Psoas muscle (tissue), 8 donors: ENCODE measurements around the gene CYP1B1. TPM values are rescaled to one million over a fixed set of nuclear protein-coding genes. Genes with fewer than 3 reads are reported as not detected.

ENCODE experiments used
- ATAC-seq, 4 donors: fragments of 200-7000 bp; cut with Tn5 transposase; one replicate each; pipeline ENCODE4 v1.9.1; 2020; ENCODE audit warnings: moderate library complexity in 3 of 4, mild to moderate bottlenecking in 2 of 4
- DNase-seq, 2 donors: peaks; one replicate each; pipeline ENCODE4 v3.0.0-alpha.2; 2020
- H3K27ac ChIP-seq: fragments of 200-600 bp; one replicate; pipeline ENCODE4 v1.8.0; 2022
- H3K27me3 ChIP-seq, 3 donors: fragments of 200-600 bp in 1 of 3; one replicate each; pipeline versions ENCODE4 v1.6.1 to v1.8.0; 2013 to 2022; ENCODE audit warnings: low read length in 2 of 3, mild to moderate bottlenecking in 2 of 3, moderate library complexity in 1 of 3; ENCODE audit not compliant: insufficient read depth in 3 of 3
- H3K36me3 ChIP-seq, 2 donors: fragments of 200-600 bp in 1 of 2; one replicate each; pipeline versions ENCODE4 v1.6.1 to v1.8.0; 2013 to 2022; ENCODE audit warnings: low read depth in 1 of 2, mild to moderate bottlenecking in 1 of 2, moderate library complexity in 1 of 2; ENCODE audit not compliant: insufficient read depth in 1 of 2
- H3K4me1 ChIP-seq: fragments of 200-600 bp; one replicate; pipeline ENCODE4 v1.8.0; 2022
- H3K4me3 ChIP-seq: fragments of 200-600 bp; one replicate; pipeline ENCODE4 v1.8.0; 2022; ENCODE audit warnings: mild to moderate bottlenecking
- H3K9me3 ChIP-seq: fragments of 200-600 bp; one replicate; pipeline ENCODE4 v1.8.0; 2022
- CTCF ChIP-seq: fragments of 200-600 bp; IDR thresholded peaks from one replicate; pipeline ENCODE4 v1.8.0; 2022; ENCODE audit warnings: antibody characterized with exemption
- WGBS, 3 donors: extraction: QIAGEN DNeasy Blood & Tissue Kit; methylation state at CpG; one replicate each; pipeline versions ENCODE4 v1.1.6 to v1.1.7; 2013; 5-methylcytosine and 5-hydroxymethylcytosine counted together
- intact Hi-C, 2 donors: fragments of 100-400 bp; cut with DNase I; formaldehyde crosslinking; loops; one replicate each; pipeline versions ENCODE4 v1.11.0 to v1.14.2; 2022
- polyA plus RNA-seq, 3 donors: library from polyadenylated mRNA; stranded (reverse); fragments of 200-250 nt; gene quantifications; one replicate each; pipeline ENCODE4 v1.2.3, GENCODE V29; 2013
- total RNA-seq, 4 donors: library from RNA; stranded (reverse); fragmentation: NEBNext Ultra II Directional in 2 of 4; extraction: Animal tissue kit (Norgen Biotek cat#: 25700) in 2 of 4; gene quantifications; one replicate each; pipeline versions ENCODE4 v1.2.1 to v1.2.4, GENCODE V29; 2021 to 2023
- donor health status: healthy with polysubstance abuse.
- donor health status: DM: no; HTN: no; CAD: no; lungs with moderate emphysema.
- donor health status: Bipolar disorder and iron deficiency.
- donor health status: healthy.
- donor health status: DM: yes; HTN: yes; CAD: no.
- donor health status: DM: no; HTN: no; CAD: no.
- donor health status: DM: no; HTN: no; CAD: no.
- donor health status: DM: yes; HTN: yes; CAD: no.

The CYP1B1 gene
- total and polyA plus RNA-seq, 7 donors = 1.1 to 53.1 (median 6.8) TPM

- Histone ChIP-seq H3K4me1 (no peaks in the 10 kb centered on the region), H3K27me3 (no peaks in the 10 kb centered on the region), H3K36me3 (no peaks in the 10 kb centered on the region), H3K4me3 (no peak overlapping the region), H3K27ac (no peak overlapping the region), H3K9me3 (no peaks in the 10 kb centered on the region)
- TF ChIP-seq CTCF = no peak
- no peak for DNase-seq
- ATAC-seq = no peak
- intact Hi-C loops = no loop called here
- 76 to 92% (median 90%) methylated on average over 7 of the region's 7 CpGs for WGBS, 3 donors
These were observed 58.1 kb downstream of the CYP1B1 start for GRCh38 chr2:38017836-38018235.

Other genes starting within 250 kb of the CYP1B1 start
- gene RMDN2, start 150.9 kb downstream of the CYP1B1 start, total RNA-seq = 1 to 10 TPM; 3.3 to 5.5 (median 4.3) TPM
- 1 to 10 TPM; 2.1 to 3.5 (median 3.3) TPM for gene RMDN2, start 150.9 kb downstream of the CYP1B1 start, polyA plus RNA-seq